Measurements from ENCODE around the gene RALY. TPM values are rescaled to one million over a fixed set of nuclear protein-coding genes. Genes with fewer than 3 reads are reported as not detected.
A peak's percentile ranks its signal among the peaks of the same experiment; 100 is the strongest.

RALY gene
- total RNA-seq, 1 donor from 2014 or later: 116 TPM

DNA sequence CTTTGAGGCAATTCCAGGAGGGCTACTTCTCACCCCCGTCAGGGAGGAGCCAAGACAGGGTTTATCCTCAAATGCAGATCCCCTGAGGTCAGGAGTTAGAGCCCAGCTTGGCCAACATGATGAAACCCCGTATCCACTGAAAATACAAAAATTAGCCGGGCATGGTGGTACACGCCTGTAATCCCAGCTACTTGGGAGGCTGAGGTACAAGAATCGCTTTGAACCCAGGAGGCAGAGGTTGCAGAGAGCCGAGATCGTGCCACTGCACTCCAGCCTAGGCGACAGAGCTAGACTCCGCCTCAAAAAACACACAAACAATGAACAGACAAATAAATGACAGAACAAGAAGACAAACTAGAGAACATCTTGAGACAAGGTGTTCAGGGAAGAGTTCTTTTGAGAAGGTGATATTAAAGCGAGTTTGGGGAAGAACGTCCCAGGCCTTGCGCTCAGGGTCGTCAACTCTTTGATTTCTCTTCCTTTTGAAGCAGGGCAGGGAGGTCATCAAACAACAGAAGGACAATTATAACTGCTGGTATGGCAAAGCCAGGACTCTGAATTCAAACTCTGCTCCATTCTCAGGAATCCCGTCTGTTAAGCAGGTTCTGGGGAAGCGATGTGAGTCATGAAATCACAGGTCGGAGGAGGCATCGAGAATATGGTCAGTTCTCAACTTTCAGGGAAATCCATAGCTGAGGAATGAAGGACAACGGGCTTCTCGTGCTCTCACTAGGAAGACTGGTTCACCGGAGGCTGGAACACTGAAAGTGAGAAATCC lies 1.4 kb upstream of the RALY start:
- Mint-ChIP-seq H3K4me1 (peaks cover 53% of the 10 kb centered on the region), H3K9me3 (no peaks in the 10 kb centered on the region), H3K27ac (peak overlapping the region; percentile 98), H3K27me3 (no peaks in the 10 kb centered on the region), H3K4me3 (peak overlapping the region; percentile 95), H3K36me3 (ENCODE audit: low read depth) (peaks cover 21% of the 10 kb centered on the region)
- TF ChIP-seq, protein P1, sequence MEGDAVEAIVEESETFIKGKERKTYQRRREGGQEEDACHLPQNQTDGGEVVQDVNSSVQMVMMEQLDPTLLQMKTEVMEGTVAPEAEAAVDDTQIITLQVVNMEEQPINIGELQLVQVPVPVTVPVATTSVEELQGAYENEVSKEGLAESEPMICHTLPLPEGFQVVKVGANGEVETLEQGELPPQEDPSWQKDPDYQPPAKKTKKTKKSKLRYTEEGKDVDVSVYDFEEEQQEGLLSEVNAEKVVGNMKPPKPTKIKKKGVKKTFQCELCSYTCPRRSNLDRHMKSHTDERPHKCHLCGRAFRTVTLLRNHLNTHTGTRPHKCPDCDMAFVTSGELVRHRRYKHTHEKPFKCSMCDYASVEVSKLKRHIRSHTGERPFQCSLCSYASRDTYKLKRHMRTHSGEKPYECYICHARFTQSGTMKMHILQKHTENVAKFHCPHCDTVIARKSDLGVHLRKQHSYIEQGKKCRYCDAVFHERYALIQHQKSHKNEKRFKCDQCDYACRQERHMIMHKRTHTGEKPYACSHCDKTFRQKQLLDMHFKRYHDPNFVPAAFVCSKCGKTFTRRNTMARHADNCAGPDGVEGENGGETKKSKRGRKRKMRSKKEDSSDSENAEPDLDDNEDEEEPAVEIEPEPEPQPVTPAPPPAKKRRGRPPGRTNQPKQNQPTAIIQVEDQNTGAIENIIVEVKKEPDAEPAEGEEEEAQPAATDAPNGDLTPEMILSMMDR (IDR thresholded peaks at IDR 0.05): no peak
- no peak for DNase-seq
- intact Hi-C loops (cut with micrococcal nuclease): loop anchor here (2.0 to 10.0 kb wide), 5 partner anchors 325 to 1638 kb away; partner anchors contain the start of genes ACTL10, ASXL1, CBFA2T2 and CDK5RAP1
- ChIA-PET CTCF (interaction anchor here (0.8 to 1.4 kb wide), 2 partner anchors 205 to 209 kb away, joined by 3 read pairs; no protein-coding TSS in a partner anchor), POLR2A (interaction anchor here (0.9 to 2.4 kb wide), 16 partner anchors 15 to 1750 kb away, joined by 3 to 33 read pairs (median 6); partner anchors contain the start of genes ACTL10, C20orf144, CBFA2T2 and CHMP4B)
- no peak for ATAC-seq (ENCODE audit: low read depth)

DNA sequence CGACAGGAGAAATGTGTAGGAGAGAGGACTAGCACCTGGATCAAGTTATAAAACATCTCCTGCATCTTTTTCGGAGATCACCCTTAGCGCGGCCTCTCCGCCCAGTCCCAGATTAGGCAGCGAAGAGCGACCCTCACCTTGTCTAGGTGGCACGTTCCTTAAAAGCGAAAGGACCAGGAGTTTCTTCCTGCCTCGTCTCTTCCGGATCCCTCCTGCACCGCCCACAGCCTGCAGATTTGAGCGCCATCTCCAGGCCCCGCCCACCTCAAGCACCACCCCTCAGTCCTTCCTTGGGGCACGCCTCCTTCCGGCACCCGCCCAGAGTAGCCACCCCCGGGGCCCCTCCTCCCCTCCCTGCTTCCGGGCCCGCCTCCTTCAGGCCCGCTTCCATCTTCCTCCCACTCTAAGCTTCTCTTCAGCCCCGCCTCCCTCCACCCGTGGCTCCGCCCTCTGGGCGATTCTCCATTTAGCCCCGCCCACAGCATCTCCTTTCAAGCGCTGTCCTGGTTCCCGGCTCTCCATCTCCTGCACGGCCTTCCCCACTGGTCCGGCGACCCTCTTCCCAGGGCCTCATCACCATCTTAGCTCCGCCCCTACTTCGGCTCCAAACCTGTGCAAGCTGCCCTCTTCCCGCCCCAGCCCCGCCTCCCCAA lies 662 bp upstream of the RALY start:
- intact Hi-C loops (cut with micrococcal nuclease): loop anchor here (1.0 to 10.0 kb wide), 13 partner anchors 119 to 1638 kb away; partner anchors contain the start of genes ACTL10, AHCY, ASXL1 and CBFA2T2
- DNase-seq (peak; percentile 98), ATAC-seq (ENCODE audit: low read depth) (peak; percentile 84)
- Mint-ChIP-seq H3K27me3 (no peaks in the 10 kb centered on the region), H3K4me1 (peaks cover 60% of the 10 kb centered on the region), H3K36me3 (ENCODE audit: low read depth) (peaks cover 21% of the 10 kb centered on the region), H3K27ac (peak overlapping the region; percentile 98), H3K9me3 (no peaks in the 10 kb centered on the region), H3K4me3 (peak overlapping the region; percentile 95)
- CTCF ChIA-PET: interaction anchor here (0.7 to 1.4 kb wide), 3 partner anchors 78 to 210 kb away, joined by 3 read pairs; no protein-coding TSS in a partner anchor
- TF ChIP-seq, protein P1 (IDR thresholded peaks at IDR 0.05): no peak
- POLR2A ChIA-PET: interaction anchor here (0.5 to 2.4 kb wide), 32 partner anchors 12 to 1749 kb away, joined by 3 to 33 read pairs (median 5); partner anchors contain the start of genes ACTL10, C20orf144, CBFA2T2 and CHMP4B

DNA sequence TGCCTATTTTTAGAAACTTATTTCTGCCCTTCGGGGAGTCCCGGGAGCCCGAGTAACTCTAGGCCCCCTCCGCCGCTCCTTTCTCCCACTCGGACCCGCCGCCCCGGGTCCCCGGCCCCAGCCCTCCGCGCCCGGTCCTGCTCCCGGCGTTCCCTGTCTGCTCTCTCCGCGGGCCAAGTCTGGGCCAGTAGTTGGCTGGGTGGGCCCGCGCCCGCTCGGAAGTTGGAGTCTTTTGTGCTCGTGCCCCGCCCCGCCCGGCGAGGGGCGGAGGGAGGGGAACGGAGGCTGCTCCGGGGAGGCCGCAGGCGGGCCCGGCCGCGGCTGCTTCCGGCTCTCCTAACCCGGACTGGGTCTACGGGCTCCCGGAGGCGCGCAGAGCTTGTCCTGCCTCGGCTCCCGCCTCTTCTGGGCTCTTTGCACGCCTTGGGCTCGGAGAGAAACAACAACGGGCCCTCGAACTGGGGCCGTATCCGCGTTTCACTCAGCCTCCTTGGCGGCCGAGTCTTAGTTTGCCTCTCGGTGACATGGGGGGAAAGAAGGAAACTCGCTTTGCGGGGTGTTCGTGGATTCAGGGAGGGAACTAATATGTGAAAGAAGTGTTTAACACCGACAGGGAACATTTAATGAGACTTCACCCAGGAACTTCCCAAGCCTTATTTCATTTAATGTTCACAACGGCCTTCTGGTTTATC lies 657 bp downstream of the RALY start:
- ChIA-PET POLR2A (interaction anchor here (0.7 to 2.4 kb wide), 13 partner anchors 19 to 1022 kb away, joined by 3 to 33 read pairs (median 6); partner anchors contain the start of genes ACTL10, C20orf144, CHMP4B and EIF2S2), CTCF (no interaction called here)
- DNase-seq (peak; percentile 77), ATAC-seq (ENCODE audit: low read depth) (peak; percentile 10)
- Mint-ChIP-seq H3K27me3 (no peaks in the 10 kb centered on the region), H3K4me3 (peak overlapping the region; percentile 95), H3K4me1 (peaks cover 72% of the 10 kb centered on the region), H3K36me3 (ENCODE audit: low read depth) (peaks cover 21% of the 10 kb centered on the region), H3K27ac (peak overlapping the region; percentile 92), H3K9me3 (no peaks in the 10 kb centered on the region)
- intact Hi-C loops (cut with micrococcal nuclease): loop anchor here (2.0 to 10.0 kb wide), 5 partner anchors 28 to 1640 kb away; partner anchors contain the start of genes ACTL10, ASXL1, CDK5RAP1 and TP53INP2
- TF ChIP-seq, protein P1 (IDR thresholded peaks at IDR 0.05): no peak

DNA sequence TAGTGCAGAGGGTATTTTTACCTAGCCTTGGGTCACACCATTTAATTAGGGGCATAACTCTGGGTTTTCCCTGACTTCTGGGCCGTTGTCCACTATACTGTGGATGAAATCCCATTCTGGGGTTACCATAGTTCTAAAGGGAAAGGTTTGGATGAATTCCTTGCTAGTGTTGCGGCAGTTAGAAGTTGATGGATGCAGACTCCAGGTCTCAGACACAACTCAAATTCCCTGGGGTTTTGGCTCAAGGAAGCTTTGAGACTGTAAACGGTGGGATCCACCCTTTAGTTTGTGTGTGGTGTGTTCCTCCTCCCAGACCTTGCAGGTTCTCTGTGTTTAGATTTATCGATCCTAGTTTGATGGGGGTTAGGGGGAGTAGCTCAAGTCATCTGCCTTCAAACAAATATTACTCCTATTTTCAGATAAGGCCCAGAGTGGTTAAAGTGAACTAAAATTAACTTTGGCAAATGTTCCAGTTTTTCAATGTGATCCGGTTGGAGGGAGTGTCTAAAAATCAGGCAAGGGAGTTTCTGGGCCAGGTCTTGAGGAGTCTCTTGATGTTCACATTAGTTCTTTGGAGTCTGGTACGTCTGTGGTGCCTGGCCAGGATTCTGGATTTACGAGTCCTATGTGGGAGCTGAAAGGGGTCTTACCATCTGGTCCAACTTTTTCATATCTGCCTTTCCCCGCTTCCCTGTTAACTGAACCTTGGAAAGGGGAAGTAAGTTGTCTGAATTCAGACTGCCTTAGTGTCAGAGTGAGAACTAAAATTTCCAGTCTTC lies 1.5 kb downstream of the RALY start:
- ATAC-seq (ENCODE audit: low read depth): no peak
- H3K27me3 Mint-ChIP-seq: no peaks in the 10 kb centered on the region
- ChIA-PET POLR2A (interaction anchor here (0.5 to 2.4 kb wide), 4 partner anchors 114 to 328 kb away, joined by 3 to 22 read pairs (median 10); partner anchors contain the start of genes ACTL10 and ZNF341), CTCF (no interaction called here)
- intact Hi-C loops (cut with micrococcal nuclease): loop anchor here (2.0 to 10.0 kb wide), 4 partner anchors 28 to 1640 kb away; partner anchors contain the start of genes ASXL1, CDK5RAP1 and TP53INP2
- TF ChIP-seq, protein P1 (IDR thresholded peaks at IDR 0.05): no peak
- DNase-seq: no peak
- no peaks in the 10 kb centered on the region for H3K9me3 Mint-ChIP-seq
- peaks cover 21% of the 10 kb centered on the region for H3K36me3 Mint-ChIP-seq (ENCODE audit: low read depth)
- peak overlapping the region; percentile 92 for H3K27ac Mint-ChIP-seq
- H3K4me3 Mint-ChIP-seq: peak overlapping the region; percentile 95
- peaks cover 79% of the 10 kb centered on the region for H3K4me1 Mint-ChIP-seq

All from activated B cell treated with CpG ODN at 0.5 μM for 24 hours (primary cell).